ENCODE data around the gene ZBTB43.

DNA sequence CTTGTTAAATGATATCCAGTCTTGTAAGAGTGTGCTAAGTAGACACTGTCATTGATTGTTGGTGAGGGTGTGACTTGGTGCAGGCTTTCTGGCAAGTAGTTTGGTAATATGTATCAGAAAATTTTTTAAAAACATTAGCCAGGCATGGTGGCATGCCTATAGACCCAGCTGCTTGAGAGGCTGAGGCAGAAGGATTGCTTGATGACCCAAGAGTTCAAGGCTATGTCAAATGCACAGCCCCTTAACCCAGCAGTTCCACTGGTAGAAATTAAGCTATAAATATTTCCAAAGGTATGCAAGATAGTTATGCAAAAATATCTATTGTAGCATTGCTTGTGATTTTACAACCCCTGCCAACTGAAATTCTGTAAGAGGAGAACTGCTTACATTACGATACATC lies 24.2 kb downstream of the ZBTB43 start:
- TF ChIP-seq POLR2A (IDR thresholded peaks at IDR 0.05; ENCODE audit: low read depth, low read length) (no peak), POLR2AphosphoS5 (IDR thresholded peaks at IDR 0.05; ENCODE audit: low read depth, low read length) (no peak)
